PFSK-1 (cell line): ENCODE measurements around the gene SSR4.

ENCODE experiments used
- POLR2AphosphoS5 ChIP-seq: IDR thresholded peaks from 2 replicates; pipeline ENCODE4 v1.6.1; 2012; ENCODE audit warnings: low read depth, mild to moderate bottlenecking, control low read depth, low read length, moderate library complexity
- TAF1 ChIP-seq: IDR thresholded peaks from 2 replicates; pipeline ENCODE4 v1.6.1; 2012; ENCODE audit warnings: low read length, control low read depth, borderline replicate concordance; ENCODE audit not compliant: insufficient read depth
- TF ChIP-seq, protein P1 (sequence below), 2 experiments: IDR thresholded peaks; 2 replicates each; pipeline versions ENCODE4 v1.6.1 to v1.8.0; 2011 to 2012; ENCODE audit warnings: low read depth in 2 of 2, low read length in 2 of 2, control low read depth in 1 of 2, inconsistent platforms in 1 of 2, mild to moderate bottlenecking in 1 of 2, moderate library complexity in 1 of 2; ENCODE audit not compliant: insufficient read depth in 1 of 2

DNA sequence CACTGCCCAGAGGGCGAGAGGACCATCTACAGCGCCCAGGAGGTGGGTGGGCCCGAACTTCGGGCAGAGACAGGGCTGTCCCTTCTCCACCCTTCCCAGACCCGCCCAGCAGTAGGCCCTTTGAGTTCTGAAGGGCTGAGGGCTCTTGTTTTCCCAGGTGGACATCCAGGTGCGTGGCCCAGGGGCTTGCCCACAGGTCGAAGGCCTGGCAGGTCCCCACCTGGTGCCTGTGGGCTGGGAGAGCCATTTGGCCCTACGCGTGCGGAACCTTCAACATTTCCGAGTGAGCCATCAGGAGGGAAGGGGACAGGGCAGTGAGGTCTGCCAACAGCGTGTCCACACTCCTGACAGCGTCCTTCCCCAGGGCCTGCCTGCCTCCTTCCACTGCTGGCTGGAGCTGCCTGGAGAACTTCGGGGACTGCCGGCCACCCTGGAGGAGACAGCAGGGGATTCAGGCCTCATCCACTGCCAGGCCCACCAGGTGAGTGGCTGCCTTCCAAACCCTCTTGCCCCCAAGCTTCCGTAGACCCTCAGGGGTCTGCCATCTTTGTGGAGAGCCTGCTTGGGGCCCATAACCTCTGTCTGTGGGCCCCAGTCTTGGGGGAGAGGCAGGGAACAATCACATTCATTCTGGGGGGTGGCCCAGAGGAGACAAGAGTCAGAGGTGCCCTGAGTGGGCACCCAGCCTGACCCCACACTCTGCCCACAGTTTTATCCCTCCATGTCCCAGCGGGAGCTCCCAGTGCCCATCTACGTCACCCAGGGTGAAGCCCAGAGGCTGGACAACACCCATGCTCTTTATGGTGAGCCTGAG lies 23.7 kb upstream of the SSR4 start:
- TF ChIP-seq TAF1 (no peak), POLR2AphosphoS5 (no peak)
- TF ChIP-seq, protein P1, sequence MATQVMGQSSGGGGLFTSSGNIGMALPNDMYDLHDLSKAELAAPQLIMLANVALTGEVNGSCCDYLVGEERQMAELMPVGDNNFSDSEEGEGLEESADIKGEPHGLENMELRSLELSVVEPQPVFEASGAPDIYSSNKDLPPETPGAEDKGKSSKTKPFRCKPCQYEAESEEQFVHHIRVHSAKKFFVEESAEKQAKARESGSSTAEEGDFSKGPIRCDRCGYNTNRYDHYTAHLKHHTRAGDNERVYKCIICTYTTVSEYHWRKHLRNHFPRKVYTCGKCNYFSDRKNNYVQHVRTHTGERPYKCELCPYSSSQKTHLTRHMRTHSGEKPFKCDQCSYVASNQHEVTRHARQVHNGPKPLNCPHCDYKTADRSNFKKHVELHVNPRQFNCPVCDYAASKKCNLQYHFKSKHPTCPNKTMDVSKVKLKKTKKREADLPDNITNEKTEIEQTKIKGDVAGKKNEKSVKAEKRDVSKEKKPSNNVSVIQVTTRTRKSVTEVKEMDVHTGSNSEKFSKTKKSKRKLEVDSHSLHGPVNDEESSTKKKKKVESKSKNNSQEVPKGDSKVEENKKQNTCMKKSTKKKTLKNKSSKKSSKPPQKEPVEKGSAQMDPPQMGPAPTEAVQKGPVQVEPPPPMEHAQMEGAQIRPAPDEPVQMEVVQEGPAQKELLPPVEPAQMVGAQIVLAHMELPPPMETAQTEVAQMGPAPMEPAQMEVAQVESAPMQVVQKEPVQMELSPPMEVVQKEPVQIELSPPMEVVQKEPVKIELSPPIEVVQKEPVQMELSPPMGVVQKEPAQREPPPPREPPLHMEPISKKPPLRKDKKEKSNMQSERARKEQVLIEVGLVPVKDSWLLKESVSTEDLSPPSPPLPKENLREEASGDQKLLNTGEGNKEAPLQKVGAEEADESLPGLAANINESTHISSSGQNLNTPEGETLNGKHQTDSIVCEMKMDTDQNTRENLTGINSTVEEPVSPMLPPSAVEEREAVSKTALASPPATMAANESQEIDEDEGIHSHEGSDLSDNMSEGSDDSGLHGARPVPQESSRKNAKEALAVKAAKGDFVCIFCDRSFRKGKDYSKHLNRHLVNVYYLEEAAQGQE (IDR thresholded peaks at IDR 0.05; ENCODE audit: insufficient read depth in 1 of 2, low read depth in 2 of 2, low read length in 2 of 2): no peak
